ENCODE results near the gene ANTXR1.

ANTXR1 gene

DNA sequence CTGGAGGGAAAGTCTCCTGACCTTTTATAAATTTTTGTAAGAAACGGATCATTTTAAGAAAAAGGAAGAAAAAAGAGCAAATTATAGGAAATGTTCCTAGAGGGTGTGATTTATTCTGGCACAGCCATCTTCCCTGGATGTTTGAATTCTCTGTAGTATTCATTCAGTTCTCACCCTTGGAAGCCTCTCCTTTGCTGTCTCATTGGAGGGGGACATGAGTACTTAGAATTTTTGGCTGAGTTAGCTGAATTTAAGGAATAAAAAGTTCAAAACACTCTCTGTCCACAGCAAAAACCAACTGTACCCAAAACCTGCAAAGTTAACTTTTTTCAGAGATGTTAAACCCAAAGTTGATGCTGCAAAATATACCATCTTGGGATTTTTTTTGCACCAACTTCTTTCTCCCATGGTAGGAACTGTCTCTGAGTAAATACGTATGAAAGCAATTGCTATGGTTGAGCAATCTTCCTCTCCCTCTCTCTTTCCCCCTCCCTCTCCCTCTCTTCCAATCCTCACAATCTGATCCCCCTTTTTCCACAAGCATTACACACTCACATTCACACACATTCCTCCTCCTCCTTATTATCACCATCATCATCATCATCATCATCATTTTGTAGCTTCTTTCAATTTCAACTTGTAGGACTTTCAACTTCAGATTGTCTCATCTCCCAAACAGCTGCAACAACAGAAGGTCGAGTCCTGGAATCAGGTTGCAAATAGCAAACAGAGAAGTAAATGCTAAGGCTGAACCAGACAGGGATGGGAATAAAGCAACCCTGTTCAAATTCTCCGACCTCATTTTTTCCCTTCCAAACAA lies 190.4 kb downstream of the ANTXR1 start:
- Histone ChIP-seq H3K4me1 (ENCODE audit: low read length) (no peaks in the 10 kb centered on the region), H3K27me3 (ENCODE audit: low read depth, low read length) (peaks cover 56% of the 10 kb centered on the region), H3K36me3 (replicated peaks; ENCODE audit: low read depth, low read length) (no peaks in the 10 kb centered on the region), H2AFZ (ENCODE audit: low read depth, low read length) (no peak overlapping the region), H3K9me3 (ENCODE audit: insufficient read depth, low read length) (no peaks in the 10 kb centered on the region), H3K79me2 (ENCODE audit: low read length) (no peaks in the 10 kb centered on the region), H3K4me3 (ENCODE audit: low read length) (no peak overlapping the region), H3K9ac (ENCODE audit: low read length) (no peak overlapping the region), H4K20me1 (ENCODE audit: insufficient read depth, low read length) (no peaks in the 10 kb centered on the region), H3K27ac (ENCODE audit: low read length) (no peak overlapping the region), H3K4me2 (ENCODE audit: low read length) (no peak overlapping the region)
- no peak for TF ChIP-seq EZH2phosphoT487 (IDR thresholded peaks at IDR 0.05; ENCODE audit: low read depth)
- TF ChIP-seq, protein P1, sequence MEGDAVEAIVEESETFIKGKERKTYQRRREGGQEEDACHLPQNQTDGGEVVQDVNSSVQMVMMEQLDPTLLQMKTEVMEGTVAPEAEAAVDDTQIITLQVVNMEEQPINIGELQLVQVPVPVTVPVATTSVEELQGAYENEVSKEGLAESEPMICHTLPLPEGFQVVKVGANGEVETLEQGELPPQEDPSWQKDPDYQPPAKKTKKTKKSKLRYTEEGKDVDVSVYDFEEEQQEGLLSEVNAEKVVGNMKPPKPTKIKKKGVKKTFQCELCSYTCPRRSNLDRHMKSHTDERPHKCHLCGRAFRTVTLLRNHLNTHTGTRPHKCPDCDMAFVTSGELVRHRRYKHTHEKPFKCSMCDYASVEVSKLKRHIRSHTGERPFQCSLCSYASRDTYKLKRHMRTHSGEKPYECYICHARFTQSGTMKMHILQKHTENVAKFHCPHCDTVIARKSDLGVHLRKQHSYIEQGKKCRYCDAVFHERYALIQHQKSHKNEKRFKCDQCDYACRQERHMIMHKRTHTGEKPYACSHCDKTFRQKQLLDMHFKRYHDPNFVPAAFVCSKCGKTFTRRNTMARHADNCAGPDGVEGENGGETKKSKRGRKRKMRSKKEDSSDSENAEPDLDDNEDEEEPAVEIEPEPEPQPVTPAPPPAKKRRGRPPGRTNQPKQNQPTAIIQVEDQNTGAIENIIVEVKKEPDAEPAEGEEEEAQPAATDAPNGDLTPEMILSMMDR (IDR thresholded peaks at IDR 0.05; ENCODE audit: low read depth, low read length) = no peak

DNA sequence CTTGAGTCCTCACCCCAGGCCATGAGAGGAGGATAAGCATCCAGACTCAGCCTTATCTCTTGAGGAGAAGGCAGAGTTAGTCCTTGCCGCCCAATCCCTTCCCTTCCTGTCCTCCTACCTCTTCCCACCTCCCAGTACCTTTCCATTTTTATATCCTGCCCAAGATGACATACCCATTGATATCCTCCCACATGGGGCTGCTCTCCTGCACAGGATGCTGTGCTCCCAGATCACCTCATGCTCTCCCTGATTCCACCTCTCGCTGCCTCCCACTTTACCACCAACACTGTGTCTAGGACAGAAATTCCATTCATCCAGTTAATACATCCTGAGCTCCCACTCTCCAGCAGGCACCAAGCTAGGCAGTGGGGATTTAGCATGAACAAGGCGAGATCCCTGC lies 191.7 kb downstream of the ANTXR1 start:
- no peak overlapping the region for H3K4me2 ChIP-seq (ENCODE audit: low read length)
- H2AFZ ChIP-seq (ENCODE audit: low read depth, low read length) = no peak overlapping the region
- no peaks in the 10 kb centered on the region for H4K20me1 ChIP-seq (ENCODE audit: insufficient read depth, low read length)
- H3K9ac ChIP-seq (ENCODE audit: low read length) = no peak overlapping the region
- H3K27me3 ChIP-seq (ENCODE audit: low read depth, low read length) = peaks cover 50% of the 10 kb centered on the region
- no peak overlapping the region for H3K4me3 ChIP-seq (ENCODE audit: low read length)
- H3K9me3 ChIP-seq (ENCODE audit: insufficient read depth, low read length) = no peaks in the 10 kb centered on the region
- TF ChIP-seq, protein P1 (IDR thresholded peaks at IDR 0.05; ENCODE audit: low read depth, low read length) = no peak
- TF ChIP-seq EZH2phosphoT487 (IDR thresholded peaks at IDR 0.05; ENCODE audit: low read depth) = no peak
- H3K27ac ChIP-seq (ENCODE audit: low read length) = no peak overlapping the region
- H3K4me1 ChIP-seq (ENCODE audit: low read length) = no peaks in the 10 kb centered on the region
- H3K79me2 ChIP-seq (ENCODE audit: low read length) = no peaks in the 10 kb centered on the region
- H3K36me3 ChIP-seq (replicated peaks; ENCODE audit: low read depth, low read length) = no peaks in the 10 kb centered on the region

DNA sequence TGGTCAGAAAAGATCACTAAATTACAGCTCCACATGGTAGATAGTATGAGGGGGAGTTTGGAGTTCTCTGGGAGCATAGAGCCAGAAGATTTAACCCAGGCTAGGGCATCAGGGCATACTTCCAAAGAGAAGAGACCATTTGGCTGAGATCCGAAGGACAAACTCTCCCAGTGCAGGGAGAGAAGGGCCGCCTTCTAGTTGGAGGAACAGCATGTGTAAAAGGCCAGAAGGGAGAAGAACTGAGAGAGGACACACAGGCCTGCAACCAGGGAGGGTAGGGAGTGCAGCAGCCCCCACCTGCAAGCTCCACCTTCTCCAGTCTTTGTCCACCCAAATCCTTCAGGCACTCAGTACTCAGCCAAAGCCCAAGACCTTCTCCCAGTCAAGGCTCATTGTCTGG lies 192.1 kb downstream of the ANTXR1 start:
- H3K27ac ChIP-seq (ENCODE audit: low read length) = no peak overlapping the region
- no peaks in the 10 kb centered on the region for H3K4me1 ChIP-seq (ENCODE audit: low read length)
- no peak overlapping the region for H3K4me3 ChIP-seq (ENCODE audit: low read length)

DNA sequence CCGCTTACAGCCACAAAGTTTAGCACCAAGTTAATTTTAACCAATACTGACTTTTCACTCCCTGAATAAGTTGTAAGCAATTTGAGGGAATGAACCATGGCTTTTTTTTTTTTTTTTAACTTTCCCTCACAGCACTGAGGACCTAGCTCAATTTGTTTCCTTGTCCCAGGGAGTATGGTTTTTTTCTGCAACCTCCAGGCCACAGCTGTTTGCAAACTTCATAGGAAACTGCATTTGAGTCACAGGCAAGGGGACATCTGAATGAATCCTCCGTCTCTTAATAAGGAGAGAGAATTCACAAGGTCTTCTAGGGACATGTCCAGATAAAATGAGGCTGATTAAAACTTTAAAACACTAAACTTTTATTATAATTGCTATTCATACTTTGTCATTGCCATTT lies 192.5 kb downstream of the ANTXR1 start:
- no peaks in the 10 kb centered on the region for H3K79me2 ChIP-seq (ENCODE audit: low read length)
- H4K20me1 ChIP-seq (ENCODE audit: insufficient read depth, low read length) = no peaks in the 10 kb centered on the region
- TF ChIP-seq, protein P1 (IDR thresholded peaks at IDR 0.05; ENCODE audit: low read depth, low read length) = no peak
- TF ChIP-seq EZH2phosphoT487 (IDR thresholded peaks at IDR 0.05; ENCODE audit: low read depth) = no peak
- H3K36me3 ChIP-seq (replicated peaks; ENCODE audit: low read depth, low read length) = no peaks in the 10 kb centered on the region
- H3K27me3 ChIP-seq (ENCODE audit: low read depth, low read length) = peaks cover 44% of the 10 kb centered on the region
- no peaks in the 10 kb centered on the region for H3K4me1 ChIP-seq (ENCODE audit: low read length)
- H3K27ac ChIP-seq (ENCODE audit: low read length) = no peak overlapping the region
- H3K9me3 ChIP-seq (ENCODE audit: insufficient read depth, low read length) = no peaks in the 10 kb centered on the region
- H3K9ac ChIP-seq (ENCODE audit: low read length) = no peak overlapping the region
- no peak overlapping the region for H3K4me2 ChIP-seq (ENCODE audit: low read length)
- no peak overlapping the region for H2AFZ ChIP-seq (ENCODE audit: low read depth, low read length)
- H3K4me3 ChIP-seq (ENCODE audit: low read length) = no peak overlapping the region

More for the DNA sequence above, 192.1 kb downstream of the ANTXR1 start:
- peaks cover 46% of the 10 kb centered on the region for H3K27me3 ChIP-seq (ENCODE audit: low read depth, low read length)
- no peaks in the 10 kb centered on the region for H3K9me3 ChIP-seq (ENCODE audit: insufficient read depth, low read length)
- no peaks in the 10 kb centered on the region for H3K36me3 ChIP-seq (replicated peaks; ENCODE audit: low read depth, low read length)
- H2AFZ ChIP-seq (ENCODE audit: low read depth, low read length) = no peak overlapping the region
- H3K9ac ChIP-seq (ENCODE audit: low read length) = no peak overlapping the region
- H3K79me2 ChIP-seq (ENCODE audit: low read length) = no peaks in the 10 kb centered on the region
- no peak for TF ChIP-seq EZH2phosphoT487 (IDR thresholded peaks at IDR 0.05; ENCODE audit: low read depth)
- TF ChIP-seq, protein P1 (IDR thresholded peaks at IDR 0.05; ENCODE audit: low read depth, low read length) = no peak
- H3K4me2 ChIP-seq (ENCODE audit: low read length) = no peak overlapping the region
- no peaks in the 10 kb centered on the region for H4K20me1 ChIP-seq (ENCODE audit: insufficient read depth, low read length)
